ENCODE results near the gene UQCRQ.

The UQCRQ gene

DNA sequence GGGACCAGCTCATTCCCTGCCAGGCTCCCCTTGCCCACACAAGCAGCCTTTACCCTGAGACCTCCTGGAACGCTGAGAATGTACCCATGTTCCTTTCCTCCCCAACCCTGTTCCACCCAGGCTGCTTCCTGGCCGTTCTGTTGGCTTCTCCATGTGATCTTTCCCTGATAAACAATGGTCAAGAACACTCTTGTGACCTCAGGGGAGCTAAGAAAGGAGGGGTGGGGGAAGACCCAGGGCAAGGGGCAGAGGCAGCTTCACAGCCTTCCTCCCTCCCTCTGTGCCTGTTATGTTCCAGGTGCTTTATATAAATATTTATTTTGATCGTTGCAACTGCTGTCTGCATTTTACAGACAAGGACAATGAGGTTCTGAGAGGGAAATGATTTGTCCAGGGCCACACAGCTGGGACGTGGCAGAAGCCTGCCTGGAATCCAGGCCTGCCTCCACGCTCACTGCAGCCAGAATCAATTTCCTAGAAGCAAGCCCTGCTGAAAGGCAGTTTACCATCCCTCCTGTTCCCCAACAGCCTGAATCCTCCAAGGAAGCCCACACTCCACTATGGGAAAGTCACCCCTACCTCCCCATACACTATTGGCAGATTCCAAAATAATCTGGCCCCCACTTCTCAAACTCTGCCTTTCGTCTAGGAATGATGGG is 39.9 kb upstream of the UQCRQ start:
- H3K9me3 Mint-ChIP-seq = no peaks in the 10 kb centered on the region
- peak overlapping the region in 1 of 2 donors; percentile 45 for H3K4me3 Mint-ChIP-seq
- peaks cover 39 to 82% of the 10 kb centered on the region in 2 donors for H3K27me3 Mint-ChIP-seq
- peaks cover 3% of the 10 kb centered on the region for H3K36me3 Mint-ChIP-seq (ENCODE audit: insufficient read depth)
- ATAC-seq (replicated peaks) (no peak), DNase-seq (no peak)
- no peak overlapping the region for H3K27ac Mint-ChIP-seq
- peaks cover 14 to 16% of the 10 kb centered on the region in 2 donors for H3K4me1 Mint-ChIP-seq (ENCODE audit: low read depth in 2 of 2)

DNA sequence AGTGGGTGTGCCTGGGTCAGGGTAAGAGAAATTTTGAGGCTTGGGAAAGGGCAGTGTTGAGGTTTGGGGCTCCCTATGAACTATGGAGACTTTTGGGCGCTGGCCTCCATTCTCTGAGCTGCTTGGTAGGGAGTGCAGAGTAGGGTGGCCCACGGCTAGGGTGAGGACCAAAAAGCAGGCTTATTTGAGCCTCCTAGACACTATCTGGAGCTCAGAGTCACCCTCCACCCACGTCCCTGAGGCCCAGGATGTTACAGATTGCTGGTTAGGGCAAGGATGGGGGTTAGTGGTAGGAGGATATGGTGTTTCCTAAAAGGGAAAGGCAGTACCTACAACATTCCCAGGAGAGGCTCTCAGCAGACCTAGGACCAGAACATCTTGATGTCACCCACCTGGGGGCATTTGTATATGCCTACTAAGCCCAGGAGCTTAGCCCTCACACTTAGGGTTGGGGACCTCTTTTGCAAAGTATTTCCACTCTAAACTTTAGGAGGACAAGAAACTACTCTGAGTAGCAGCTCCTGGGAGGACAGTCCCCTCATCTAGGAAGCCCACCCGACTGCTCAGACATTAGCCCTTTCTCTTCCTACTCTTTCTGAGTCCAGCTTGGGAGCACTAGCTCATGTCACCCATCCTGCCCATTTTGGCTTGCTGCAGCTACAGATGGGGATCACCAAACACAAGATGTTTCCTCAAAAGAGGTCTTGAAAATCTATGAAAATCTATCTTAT is 38.3 kb upstream of the UQCRQ start:
- Mint-ChIP-seq H3K9me3 (no peaks in the 10 kb centered on the region), H3K36me3 (ENCODE audit: insufficient read depth) (peaks cover 3% of the 10 kb centered on the region), H3K4me3 (no peak overlapping the region)

DNA sequence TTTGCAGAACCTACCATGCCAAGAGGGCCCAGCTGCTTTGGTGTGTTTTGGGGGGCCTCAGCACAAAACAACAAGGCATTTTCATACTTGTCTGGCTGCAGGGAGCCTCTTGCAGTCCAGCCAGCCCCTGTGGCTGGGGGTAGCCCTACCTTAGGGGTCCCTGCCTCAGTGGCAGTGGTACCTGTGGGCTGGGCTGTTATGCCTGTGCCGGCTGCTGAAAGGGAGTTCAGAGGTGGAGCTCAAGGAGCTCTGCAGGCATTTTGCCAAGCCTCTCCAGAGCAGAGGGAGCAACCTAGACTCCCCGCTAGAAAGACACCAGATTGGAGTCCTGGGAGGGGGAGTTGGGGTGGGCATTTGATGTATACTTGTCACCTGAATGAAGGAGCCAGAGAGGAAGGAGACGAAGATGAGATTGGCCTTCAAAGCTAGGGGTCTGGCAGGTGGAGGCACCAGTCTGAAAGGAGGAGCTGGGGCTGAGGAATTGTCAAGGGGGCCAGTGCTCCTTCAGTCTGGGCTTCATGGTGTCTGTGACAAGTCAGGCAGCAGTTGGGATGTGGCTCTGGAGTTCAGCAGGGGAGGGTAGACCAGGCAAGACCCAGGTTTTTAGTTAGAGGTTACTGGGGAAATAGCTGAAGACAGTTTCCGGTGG is 37.5 kb upstream of the UQCRQ start:
- H3K36me3 Mint-ChIP-seq (ENCODE audit: insufficient read depth) = peaks cover 3% of the 10 kb centered on the region
- DNase-seq (no peak), ATAC-seq (replicated peaks) (no peak)
- peaks cover 14% of the 10 kb centered on the region in 2 donors for H3K4me1 Mint-ChIP-seq (ENCODE audit: low read depth in 2 of 2)
- H3K4me3 Mint-ChIP-seq = peak overlapping the region; percentile 84 to 85
- no peak overlapping the region for H3K27ac Mint-ChIP-seq
- H3K27me3 Mint-ChIP-seq = peaks cover 34 to 69% of the 10 kb centered on the region in 2 donors
- no peaks in the 10 kb centered on the region for H3K9me3 Mint-ChIP-seq

More for the DNA sequence above, 38.3 kb upstream of the UQCRQ start:
- H3K27me3 Mint-ChIP-seq = peaks cover 39 to 78% of the 10 kb centered on the region in 2 donors
- peaks cover 14 to 17% of the 10 kb centered on the region in 2 donors for H3K4me1 Mint-ChIP-seq (ENCODE audit: low read depth in 2 of 2)
- no peak for DNase-seq
- ATAC-seq (replicated peaks) = no peak
- no peak overlapping the region for H3K27ac Mint-ChIP-seq

DNA sequence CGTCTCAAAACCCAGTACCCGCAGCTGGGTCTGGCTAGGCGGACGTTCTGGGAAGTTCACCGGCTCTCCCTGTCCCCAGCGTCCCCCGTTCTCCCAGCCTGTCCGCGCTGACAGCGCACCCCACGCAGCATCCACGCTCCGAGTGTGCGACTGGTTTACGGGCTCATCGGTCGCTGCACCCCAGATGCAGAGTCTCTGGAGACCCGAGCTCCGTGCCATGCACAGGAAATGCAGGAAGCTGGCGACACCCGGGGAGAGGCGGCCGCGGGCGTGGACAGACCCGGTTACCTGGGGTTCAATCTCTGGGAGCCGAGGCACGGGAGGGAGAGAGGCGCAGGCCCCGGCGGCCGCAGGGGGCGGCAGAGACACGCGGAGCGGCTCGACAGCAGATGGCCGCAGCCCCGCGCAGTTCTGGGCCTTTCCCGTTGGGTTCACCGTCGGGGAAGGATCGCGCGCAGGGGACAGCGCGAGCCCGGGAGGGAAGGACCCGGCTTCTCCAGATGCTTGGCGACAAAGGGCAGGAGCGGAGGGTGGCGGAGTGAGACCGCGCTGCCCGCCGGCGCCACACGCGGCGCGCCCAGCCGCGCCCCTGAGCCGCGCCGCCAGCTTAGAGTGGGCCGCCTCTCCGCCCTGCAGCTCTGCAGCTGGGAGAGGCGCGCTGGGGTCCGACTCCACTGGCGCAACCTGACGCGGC is 36.6 kb upstream of the UQCRQ start:
- Mint-ChIP-seq H3K4me1 (ENCODE audit: low read depth in 2 of 2) (peaks cover 14% of the 10 kb centered on the region in 2 donors), H3K27me3 (peaks cover 33 to 60% of the 10 kb centered on the region in 2 donors), H3K4me3 (peak overlapping the region; percentile 84 to 85), H3K27ac (peak overlapping the region; percentile 56 to 77), H3K9me3 (no peaks in the 10 kb centered on the region), H3K36me3 (ENCODE audit: insufficient read depth) (peaks cover 3% of the 10 kb centered on the region)
- ATAC-seq (replicated peaks) (peak; percentile 90), DNase-seq (peak; percentile 62 to 69 (median 65))

DNA sequence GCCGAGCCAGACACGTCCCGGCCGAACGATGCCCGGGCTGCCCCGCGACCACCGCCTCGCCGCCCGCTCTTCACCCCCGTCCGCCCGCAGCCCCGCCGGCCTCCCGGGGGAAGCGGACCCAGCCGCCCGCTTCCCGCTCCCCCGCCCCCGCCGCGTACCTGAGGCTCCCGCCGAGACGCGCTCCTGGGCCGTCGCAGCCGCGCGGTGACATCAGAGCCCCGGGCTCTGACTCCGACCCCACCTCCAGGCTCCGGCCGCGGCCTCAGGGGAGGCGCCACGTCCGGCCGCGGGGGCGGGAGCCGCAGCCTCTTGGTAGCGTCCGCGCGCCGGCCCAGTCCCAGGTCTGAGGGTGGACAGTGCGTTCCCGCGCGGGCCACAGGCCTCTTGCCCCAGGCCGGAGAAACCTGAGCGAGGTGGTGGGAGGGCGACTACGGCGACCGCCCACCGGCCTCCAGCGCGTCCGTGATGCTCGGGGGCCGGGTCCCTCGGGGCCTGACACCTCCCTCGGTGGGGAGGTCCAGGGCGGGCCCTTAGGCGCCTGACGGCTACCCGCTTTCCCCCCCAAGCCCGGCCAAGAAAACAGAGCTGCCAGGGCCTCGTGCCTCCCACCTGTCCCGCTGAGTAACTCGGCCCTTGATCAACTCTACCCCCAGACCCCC is 35.9 kb upstream of the UQCRQ start, which contains the start of gene SHROOM1:
Gene SHROOM1, minus strand, starts transcription at position 212 of the 659 bp plus-strand sequence. CDS start 4,507 bp downstream, outside the sequence.
- H3K27ac Mint-ChIP-seq = peak within 1 kb of the TSS; percentile 56 to 77
- H3K4me1 Mint-ChIP-seq (ENCODE audit: low read depth in 2 of 2) = peaks cover 14% of the 10 kb centered on the region in 2 donors
- peaks cover 33 to 54% of the 10 kb centered on the region in 2 donors for H3K27me3 Mint-ChIP-seq
- ATAC-seq (replicated peaks) = peak; percentile 38
- no peak for DNase-seq
- no peaks in the 10 kb centered on the region for H3K9me3 Mint-ChIP-seq
- H3K4me3 Mint-ChIP-seq = peak within 1 kb of the TSS; percentile 87 to 90
- no peaks in the 10 kb centered on the region for H3K36me3 Mint-ChIP-seq (ENCODE audit: insufficient read depth)

DNA sequence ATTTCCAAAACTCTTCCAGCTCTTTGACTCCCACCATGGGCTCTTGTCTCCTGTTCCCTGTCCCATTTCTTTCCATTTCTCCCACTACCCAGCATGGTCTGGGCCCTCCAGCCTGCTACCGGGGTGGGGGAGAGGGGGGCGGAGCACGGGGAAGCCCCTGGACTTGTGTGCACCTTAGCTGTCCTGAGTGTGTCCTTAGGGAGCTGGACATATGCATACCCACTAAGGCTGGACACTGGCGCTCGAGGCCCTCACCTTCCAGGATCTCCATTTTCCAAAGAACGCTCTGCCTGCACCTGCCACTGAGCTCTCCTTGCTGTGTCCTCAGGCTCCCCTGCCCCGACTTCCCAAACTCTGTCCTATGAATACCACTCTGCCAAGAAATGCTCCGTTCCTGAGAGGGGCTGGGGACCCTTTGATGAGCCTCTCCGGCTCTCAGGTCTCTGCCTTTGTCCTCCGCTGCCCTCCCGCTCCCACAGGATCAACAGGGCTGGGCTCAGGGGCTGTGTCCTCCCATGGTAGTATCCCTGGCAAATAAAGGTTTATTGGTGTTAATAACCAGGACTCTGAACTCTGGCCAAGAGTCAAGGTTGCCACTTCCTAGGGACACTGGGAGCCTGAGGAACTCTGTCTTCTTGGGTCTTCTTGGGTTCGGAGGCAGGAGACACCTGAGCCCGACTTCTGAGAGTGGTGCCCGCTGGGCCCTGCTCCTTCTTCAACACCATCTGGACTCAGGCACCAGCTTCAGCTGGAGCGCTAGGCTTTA is 35.2 kb upstream of the UQCRQ start:
- Mint-ChIP-seq H3K27ac (peak overlapping the region in 1 of 2 donors; percentile 52), H3K36me3 (ENCODE audit: insufficient read depth) (no peaks in the 10 kb centered on the region)

DNA sequence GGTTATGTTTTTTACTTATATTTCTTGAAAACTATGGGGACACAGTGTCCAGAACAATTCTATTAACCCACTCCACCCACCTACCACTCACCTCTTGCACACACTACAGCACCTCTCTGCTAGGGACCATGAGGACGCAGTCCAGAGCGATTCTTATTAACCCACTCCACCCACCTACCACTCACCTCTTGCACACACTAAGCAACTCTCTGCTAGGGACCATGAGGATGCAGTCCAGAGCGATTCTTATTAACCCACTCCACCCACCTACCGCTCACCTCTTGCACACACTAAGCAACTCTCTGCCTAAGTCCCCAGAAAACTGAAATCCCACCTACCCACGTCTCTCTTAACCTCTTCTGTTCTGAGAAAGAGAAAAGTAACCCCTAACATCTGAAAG is 33.8 kb upstream of the UQCRQ start:
- no peaks in the 10 kb centered on the region for H3K36me3 Mint-ChIP-seq (ENCODE audit: insufficient read depth)
- ATAC-seq (replicated peaks) (no peak), DNase-seq (no peak)
- peaks cover 14 to 35% of the 10 kb centered on the region in 2 donors for H3K27me3 Mint-ChIP-seq
- H3K4me3 Mint-ChIP-seq = peak overlapping the region in 1 of 2 donors; percentile 14
- H3K27ac Mint-ChIP-seq = no peak overlapping the region
- H3K4me1 Mint-ChIP-seq (ENCODE audit: low read depth in 2 of 2) = peaks cover 14% of the 10 kb centered on the region in 2 donors
- H3K9me3 Mint-ChIP-seq = no peaks in the 10 kb centered on the region

More for the DNA sequence above, 35.2 kb upstream of the UQCRQ start:
- no peaks in the 10 kb centered on the region for H3K9me3 Mint-ChIP-seq
- no peak for ATAC-seq (replicated peaks)
- H3K27me3 Mint-ChIP-seq = peaks cover 28 to 48% of the 10 kb centered on the region in 2 donors
- DNase-seq = no peak
- peaks cover 14% of the 10 kb centered on the region in 2 donors for H3K4me1 Mint-ChIP-seq (ENCODE audit: low read depth in 2 of 2)
- H3K4me3 Mint-ChIP-seq = peak overlapping the region; percentile 87 to 90

DNA sequence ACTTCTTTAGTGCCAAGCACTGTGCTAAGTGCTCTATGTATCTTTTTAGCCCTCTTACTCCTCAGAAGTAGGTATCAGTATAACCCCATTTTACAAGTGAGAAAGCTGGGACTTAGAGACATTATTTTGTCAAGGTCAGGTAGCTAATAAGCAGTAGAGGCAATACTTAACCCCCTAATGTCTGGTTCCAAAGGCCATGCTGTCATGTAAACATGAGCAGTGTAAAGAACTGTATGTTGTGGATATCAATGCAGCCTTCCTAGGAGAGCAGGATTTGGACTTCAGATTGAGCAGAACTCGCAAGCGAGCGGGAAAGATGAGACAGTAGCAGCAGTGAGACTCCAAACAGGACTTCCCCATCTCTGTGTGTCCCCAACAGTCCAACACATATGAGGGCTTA is 32.4 kb upstream of the UQCRQ start:
- Mint-ChIP-seq H3K9me3 (no peaks in the 10 kb centered on the region), H3K27me3 (peaks cover 12 to 21% of the 10 kb centered on the region in 2 donors), H3K36me3 (ENCODE audit: insufficient read depth) (no peaks in the 10 kb centered on the region), H3K4me1 (ENCODE audit: low read depth in 2 of 2) (peaks cover 14% of the 10 kb centered on the region in 2 donors), H3K27ac (no peak overlapping the region), H3K4me3 (no peak overlapping the region)
- no peak for ATAC-seq (replicated peaks)
- DNase-seq = no peak

DNA sequence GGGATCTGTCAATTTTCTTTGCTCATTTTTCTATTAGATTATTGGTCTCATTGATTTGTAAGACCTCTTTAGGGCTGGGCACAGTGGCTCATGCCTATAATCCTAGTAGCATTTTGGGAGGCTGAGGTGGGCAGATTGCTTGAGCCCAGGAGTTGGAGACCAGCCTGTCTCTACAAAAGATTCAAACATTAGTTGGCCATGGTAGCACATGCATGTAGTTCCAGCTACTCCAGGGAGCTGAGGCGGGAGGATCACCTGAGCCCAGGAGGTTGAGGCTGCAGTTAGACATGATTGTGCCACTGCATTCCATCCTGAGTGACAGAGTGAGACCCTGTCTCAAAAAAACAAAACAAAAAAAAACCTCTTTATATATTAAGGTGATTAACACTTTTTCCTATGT is 29.6 kb upstream of the UQCRQ start:
- H3K27me3 Mint-ChIP-seq = no peaks in the 10 kb centered on the region
- H3K4me1 Mint-ChIP-seq (ENCODE audit: low read depth in 2 of 2) = no peaks in the 10 kb centered on the region
- DNase-seq (no peak), ATAC-seq (replicated peaks) (no peak)
- no peak overlapping the region for H3K4me3 Mint-ChIP-seq
- no peak overlapping the region for H3K27ac Mint-ChIP-seq
- H3K36me3 Mint-ChIP-seq (ENCODE audit: insufficient read depth) = no peaks in the 10 kb centered on the region
- H3K9me3 Mint-ChIP-seq = no peaks in the 10 kb centered on the region

DNA sequence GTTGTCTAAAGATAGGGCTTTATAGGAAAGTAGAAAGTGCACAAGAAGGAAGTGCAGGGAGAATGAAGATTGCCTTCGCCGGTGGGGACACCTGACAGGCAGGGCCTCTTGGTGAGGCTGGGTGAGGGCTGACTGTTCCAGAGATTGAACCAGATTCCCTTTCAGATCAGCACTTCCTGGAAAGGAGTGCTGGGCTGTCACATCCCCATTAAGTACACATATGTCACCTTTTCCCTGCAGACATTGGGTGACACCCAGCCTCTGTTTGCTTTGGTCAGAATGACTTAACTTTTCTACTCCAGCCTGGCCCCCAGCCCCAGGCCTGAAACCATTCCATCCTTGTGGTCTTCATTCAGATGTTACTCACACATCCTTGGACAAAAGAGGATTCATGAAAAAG is 28.6 kb upstream of the UQCRQ start:
- no peaks in the 10 kb centered on the region for H3K36me3 Mint-ChIP-seq (ENCODE audit: insufficient read depth)
- H3K9me3 Mint-ChIP-seq = no peaks in the 10 kb centered on the region
- H3K4me1 Mint-ChIP-seq (ENCODE audit: low read depth in 2 of 2) = no peaks in the 10 kb centered on the region
- no peak overlapping the region for H3K4me3 Mint-ChIP-seq
- ATAC-seq (replicated peaks) (no peak), DNase-seq (no peak)
- no peak overlapping the region for H3K27ac Mint-ChIP-seq
- no peaks in the 10 kb centered on the region for H3K27me3 Mint-ChIP-seq

DNA sequence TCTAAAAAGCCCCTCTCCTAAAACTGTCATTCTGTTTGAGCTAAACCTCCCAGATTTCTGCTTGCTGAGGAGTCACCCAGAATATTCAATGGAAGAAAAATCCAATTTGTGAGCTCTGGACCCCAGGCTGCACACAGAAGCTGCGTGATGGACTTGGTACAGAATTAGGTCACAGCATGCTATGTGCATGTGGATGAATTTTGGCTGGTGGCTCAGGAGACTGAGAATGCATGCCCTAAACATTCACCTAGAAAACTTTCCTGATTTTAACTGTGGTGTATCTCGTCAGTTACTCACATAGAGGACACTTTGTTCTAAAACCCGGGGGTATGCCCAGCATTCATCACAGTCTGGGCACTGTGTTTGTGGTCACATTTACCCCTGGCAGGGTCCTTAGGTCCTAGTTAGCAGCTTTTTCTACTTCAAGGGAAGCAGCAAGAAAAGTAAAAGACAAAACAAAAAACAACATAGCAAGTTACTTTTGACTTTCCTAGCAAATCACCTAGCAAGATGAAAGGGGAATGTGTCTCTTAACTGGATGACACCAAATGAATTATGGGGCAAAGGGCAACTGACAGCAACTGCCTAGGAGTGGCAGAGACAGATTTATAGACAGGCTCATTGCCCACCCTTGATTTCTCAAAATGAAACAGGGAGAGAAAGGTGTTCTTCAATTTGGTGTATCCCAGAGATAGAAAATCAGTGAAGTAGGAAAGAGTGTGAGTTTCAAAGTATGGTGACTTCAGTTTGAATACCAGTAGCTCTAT is 27.7 kb upstream of the UQCRQ start:
- no peaks in the 10 kb centered on the region for H3K4me1 Mint-ChIP-seq (ENCODE audit: low read depth in 2 of 2)
- ATAC-seq (replicated peaks) (no peak), DNase-seq (no peak)
- no peak overlapping the region for H3K27ac Mint-ChIP-seq
- H3K36me3 Mint-ChIP-seq (ENCODE audit: insufficient read depth) = no peaks in the 10 kb centered on the region
- H3K9me3 Mint-ChIP-seq = no peaks in the 10 kb centered on the region
- no peaks in the 10 kb centered on the region for H3K27me3 Mint-ChIP-seq
- no peak overlapping the region for H3K4me3 Mint-ChIP-seq
